GM19043 (cell line): ENCODE data around the gene KAZN.
"Not testable (repeated sequence)": the region's sequence is repeated elsewhere in the genome, so short reads cannot be mapped to it uniquely, and the experiment has no call there.

Source experiments
- ATAC-seq: cut with Tn5 transposase; IDR thresholded peaks from one replicate; pipeline ENCODE4 v1.9.1; 2021; ENCODE audit warnings: low read depth; ENCODE audit not compliant: unreplicated experiment

KAZN gene

DNA sequence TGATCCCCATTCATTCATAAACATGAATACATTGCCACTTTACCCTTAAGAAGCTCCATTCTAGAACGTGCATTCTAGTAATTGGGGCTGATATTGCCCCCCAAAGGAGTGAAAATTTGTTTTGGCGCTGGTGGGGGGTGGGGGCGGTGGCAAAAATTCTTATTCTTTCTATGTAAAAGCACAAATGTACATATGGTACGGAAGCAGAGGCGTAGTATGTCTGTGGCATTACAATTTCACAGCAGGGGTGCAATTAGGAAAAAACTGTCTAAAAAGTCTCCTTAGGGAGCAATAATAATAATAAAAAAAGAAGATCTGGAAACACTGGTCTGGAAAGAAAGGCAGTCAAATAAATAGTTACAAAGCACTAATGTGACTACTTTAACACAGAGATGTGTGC is 514.7 kb downstream of the KAZN start:
- no peak for ATAC-seq

GRCh38 chr1:15114884-15115283 is 516.4 kb downstream of the KAZN start:
- no peak for ATAC-seq

DNA sequence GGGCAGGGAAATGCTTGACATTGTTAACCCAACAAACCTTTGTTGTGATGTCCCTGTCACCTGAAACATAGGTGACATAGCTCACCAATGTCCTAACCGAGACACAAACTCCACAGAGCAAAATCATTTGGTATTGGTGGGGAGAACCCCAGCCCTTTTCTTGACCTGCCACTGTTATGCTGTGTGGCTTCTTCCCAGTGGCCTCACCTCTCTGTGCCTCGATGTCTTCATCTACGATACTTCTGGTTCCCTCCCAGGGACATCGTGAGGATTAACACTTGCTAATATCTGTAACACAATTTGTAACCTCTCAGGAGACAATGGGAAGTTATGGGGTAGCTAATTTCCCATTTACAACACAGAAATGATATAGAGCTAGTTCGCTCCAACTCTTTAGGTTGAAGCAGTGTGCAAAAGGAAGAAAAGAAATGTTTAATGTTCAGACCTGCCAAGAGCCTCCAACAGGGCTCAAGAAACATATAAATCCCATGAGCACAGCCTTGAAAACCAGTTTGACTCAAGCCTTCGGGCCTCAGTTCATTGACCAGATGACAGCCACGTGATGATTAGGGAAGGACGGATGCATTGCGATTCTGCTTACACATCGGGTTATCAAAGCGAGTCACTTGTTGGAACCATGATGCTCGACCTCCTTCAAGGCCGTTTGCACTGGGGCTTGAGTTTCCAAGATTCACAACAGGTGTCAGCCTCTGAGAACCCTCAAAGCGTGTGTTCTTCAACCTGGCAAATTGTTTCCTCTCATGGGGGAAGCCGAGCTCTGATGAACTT is 517.3 kb downstream of the KAZN start:
- no peak for ATAC-seq

DNA sequence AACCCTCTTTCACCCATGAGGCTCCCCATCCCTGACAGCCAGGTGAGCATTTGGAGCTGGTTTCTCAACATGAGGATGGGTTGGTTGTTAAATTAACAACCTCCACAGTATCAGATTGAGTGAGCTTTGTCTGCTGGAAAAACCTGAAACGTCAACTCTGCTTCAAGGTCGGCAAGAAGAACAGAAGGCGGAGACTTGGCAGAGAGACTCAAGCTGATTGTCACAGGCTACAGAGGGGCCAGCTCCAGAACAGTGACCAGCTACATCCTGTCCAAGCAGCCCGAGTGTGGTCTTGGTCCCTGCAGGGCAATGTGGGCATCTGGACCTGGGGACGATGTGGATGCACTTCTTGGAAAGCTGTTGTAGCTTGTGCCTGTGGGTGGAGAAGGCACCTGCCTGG is 518.5 kb downstream of the KAZN start:
- no peak for ATAC-seq

DNA sequence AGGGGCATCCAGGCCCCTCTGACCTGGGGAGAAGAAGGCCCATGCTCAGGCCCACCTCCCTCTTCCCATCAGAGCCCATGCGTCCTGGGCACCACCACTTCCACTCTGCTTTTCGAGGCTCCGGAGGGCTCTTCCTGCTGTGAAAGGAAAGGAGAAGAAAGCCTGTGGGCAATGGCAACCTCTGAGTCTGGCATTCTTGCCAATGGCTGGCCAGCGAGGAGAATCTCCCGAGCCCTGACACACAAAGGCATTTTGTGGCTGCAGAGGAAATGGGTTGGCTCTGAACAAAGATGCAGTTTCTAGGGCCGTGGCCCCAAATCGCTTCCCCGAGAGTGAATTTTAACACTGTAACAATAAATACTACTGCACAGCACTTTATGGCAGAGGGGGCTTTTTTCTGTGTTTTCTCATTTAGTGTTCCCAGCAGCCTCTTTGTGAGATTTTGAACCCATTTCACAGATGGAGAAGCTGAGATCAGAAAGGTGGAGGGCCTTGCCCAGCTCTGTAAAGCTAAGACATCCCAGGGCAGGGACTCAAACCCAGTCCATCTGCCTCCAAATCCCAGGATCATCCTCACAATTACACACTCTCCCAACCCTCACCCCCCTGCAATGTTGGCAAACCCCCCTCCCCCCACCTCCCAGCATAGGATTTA is 519.3 kb downstream of the KAZN start:
- no peak for ATAC-seq

DNA sequence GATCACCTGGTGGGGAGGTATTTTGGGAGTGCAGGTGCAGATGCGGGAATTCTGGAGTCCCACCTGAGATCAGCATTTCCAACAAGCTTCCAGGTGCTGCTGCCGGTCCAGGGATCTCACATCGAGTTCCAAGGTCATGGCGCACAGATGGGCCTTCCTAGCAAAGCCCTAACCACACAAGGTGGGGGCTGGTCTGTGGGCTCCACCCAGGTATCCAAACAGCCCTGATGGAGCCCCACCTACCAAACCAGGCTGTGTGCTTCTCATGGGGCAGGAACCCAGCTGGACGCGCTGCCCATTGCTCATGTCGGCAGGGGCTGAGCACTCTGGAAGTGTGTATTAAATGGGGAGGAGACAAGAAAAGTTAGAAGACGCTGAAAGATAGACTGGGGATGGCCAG is 520.1 kb downstream of the KAZN start:
- no peak for ATAC-seq

DNA sequence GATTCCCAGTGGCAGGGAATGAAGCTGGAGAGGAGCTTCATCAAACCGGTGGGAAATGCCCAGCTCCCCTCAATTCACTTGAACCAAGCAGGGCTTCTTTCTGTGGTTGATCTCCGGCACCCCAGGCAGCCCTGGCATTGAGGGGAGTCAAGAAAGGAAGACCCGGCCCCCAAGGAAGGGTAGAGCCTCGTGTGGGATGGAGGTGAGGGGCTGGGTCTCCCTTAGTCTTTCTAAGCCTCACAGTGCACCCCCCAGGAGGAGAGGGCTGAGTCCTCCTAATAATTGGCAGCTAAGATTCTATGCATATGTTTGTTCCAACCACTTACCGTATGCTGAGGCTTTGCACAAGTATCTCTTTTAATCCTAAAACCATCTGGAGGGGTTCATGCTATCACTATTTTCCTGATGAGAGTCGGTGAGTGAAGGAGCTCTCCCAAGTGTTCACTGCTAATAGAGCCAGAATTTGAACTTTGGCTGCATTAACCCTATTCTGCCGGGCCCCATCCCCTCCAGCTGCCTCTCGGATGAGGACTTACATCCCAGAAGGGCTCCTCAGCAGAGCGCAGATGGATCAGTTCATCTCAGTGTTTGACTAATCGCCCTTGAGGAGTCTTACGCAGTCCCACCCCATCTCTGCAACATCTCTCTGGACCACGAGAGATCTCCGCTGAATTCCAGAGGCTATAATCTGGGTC is 521.9 kb downstream of the KAZN start:
- ATAC-seq = no peak

GRCh38 chr1:15122331-15122730 is 523.8 kb downstream of the KAZN start:
- no peak for ATAC-seq

DNA sequence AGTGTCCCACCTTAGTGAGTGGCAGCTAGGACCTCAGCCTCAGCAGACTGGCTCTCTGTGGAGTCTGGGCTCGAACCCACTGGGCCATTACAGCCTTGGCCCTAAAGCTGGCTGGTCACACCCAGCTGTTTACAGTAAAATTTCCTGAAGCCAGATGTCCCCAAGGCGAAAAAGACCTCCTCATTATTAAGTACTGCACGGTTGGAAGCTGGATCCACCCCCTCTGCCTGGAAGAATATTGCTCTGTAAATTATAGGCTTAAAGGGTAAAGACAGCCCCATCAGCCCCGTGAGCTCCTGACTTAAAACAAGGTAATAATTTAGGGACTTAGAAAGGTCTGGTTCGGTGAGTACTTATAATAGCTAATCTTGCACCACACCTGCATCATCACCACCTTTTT is 524.8 kb downstream of the KAZN start:
- ATAC-seq = no peak

DNA sequence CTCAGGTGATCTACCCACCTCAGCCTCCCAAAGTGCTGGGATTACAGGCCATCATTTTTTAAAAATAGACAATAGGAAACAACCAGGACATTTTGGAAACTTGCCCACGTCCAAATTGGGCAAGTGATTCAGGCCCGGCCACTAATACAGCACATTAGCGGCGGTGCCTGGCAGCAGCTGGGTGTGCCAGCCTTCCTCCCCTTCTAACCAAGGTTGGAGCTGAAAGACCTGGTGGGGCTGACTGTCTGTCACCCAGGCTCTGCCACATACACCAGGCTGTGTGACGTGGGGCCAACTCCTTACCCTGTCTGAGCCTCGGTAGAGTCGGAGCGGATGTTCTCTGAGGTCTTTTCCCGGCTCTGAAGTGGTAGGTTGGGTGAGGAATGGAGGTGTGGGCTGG is 525.4 kb downstream of the KAZN start:
- no peak for ATAC-seq

- ATAC-seq = no peak
Measured at GRCh38 chr1:15124362-15125100, 526.0 kb downstream of the KAZN start.

GRCh38 chr1:15125101-15125745 is 526.7 kb downstream of the KAZN start:
- no peak for ATAC-seq

DNA sequence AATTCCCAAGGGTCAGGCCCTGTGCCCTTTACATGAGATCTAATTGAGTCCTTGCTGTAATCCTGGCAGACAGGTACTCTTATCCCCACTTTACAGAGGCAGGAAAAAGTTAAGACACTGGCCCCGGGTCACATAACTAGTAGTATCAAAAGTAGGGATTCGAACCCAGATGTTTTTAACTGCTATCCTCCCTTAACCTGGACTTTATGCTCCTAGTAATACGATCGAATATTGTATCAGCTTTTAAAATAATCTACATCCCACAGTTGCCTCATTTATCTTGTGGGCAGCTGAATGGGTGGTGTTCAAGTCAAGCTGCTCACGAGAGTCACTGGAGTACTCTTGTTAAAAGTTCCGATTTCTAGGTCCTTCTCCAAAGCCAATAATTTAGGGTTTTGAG is 529.6 kb downstream of the KAZN start:
- no peak for ATAC-seq

DNA sequence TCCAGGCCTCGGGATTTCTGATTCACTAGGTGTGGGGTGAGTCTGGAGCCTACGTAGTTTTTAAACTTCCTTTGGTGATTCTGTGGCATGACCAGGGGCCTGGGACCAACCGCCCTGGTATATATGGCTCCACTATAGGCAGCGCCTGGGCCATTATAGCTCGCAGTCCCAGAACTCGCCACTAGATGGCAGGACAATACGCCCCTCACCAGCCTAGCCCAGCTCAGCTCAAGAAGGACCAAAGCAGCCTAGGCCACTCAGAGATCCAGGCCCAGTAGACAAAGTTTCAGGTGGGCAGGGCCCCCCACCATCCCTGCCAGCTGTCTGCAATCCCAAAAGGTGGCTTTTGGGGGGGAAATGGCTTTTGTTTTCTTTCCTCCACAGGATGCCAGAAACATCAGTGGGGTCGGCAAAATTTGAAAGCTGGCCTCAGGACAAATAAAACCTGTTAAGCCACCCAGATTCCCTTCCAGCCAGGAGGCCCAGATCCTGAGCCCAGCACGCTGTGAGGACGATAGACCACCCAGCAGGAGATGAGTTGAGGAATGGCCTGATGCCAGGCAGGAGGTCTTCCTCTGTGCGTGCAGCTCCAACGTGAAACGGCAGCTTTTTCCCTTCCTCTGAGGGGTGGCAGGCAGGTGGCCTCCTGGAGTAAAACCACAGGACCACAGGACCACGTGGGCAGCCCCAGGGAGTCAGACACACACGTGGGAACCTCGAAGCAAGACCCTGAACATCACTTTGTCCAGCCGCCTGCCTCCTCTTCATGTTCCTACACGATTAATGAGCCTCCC is 530.2 kb downstream of the KAZN start:
- no peak for ATAC-seq

GRCh38 chr1:15129944-15130343 is 531.5 kb downstream of the KAZN start:
- ATAC-seq = no peak

- ATAC-seq = no peak
Measured at GRCh38 chr1:15130607-15131006, 532.1 kb downstream of the KAZN start.

DNA sequence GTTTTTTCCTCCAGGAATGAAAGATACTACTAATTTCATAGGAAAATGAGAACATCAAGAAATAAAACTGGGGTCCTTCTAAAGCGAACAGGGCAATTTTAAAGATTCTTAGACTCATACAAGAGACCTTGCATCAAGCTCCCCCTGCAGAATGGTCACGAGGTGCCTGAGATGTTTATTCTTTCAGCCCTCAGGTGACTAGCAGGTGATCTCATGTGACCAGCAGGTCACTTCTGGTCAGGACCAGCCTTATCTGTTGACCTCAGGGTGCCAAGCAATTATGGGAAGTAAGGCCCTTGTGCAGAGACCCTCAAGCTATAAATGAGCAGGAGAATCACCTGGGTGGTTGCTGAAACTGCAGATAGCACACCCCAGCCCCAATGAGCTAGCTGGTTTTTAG is 534.5 kb downstream of the KAZN start:
- no peak for ATAC-seq

DNA sequence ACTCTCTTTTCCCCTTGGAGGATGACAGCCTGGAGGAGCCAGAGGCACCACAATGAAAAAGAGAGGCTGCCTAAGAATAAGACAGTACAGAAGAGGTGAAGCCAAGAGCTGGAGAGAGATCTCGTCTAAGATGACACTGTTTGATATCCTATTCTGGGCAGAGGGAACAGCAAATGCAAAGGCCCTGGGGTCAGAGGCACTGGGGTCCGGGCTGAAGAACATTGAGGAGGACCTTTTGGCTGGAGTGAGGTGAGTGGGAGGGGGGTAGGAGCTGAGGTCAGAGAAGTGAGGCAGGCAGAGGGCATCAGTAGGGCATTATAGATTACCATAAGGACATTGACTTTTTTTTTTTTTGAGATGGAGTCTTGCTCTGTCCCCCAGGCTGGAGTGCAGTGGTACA is 535.8 kb downstream of the KAZN start:
- no peak for ATAC-seq

GRCh38 chr1:15135604-15136003 is 537.1 kb downstream of the KAZN start:
- not testable (repeated sequence) for ATAC-seq

GRCh38 chr1:15137809-15138208 is 539.3 kb downstream of the KAZN start:
- no peak for ATAC-seq
